Keratinocyte (primary cell): Measurements from ENCODE around the gene IL4R.

Source experiments
- CTCF ChIP-seq, 3 experiments: IDR thresholded peaks in 1 of 3; conservative IDR thresholded peaks in 1 of 3; optimal IDR thresholded peaks in 1 of 3; 2 replicates in 2 of 3; 3 replicates in 1 of 3; pipeline versions ENCODE3 to v1.5.1; 2011; ENCODE audit warnings: low read length in 3 of 3, mild to moderate bottlenecking in 3 of 3, moderate library complexity in 2 of 3, control low read depth in 1 of 3, inconsistent platforms in 1 of 3; ENCODE audit not compliant: insufficient read depth in 2 of 3; ENCODE audit errors: extremely low read depth in 1 of 3
- EZH2 ChIP-seq: IDR thresholded peaks from one replicate; pipeline ENCODE4 v1.6.1; 2012; ENCODE audit warnings: inconsistent platforms, mild to moderate bottlenecking, low read length, moderate library complexity

GRCh38 chr16:27268376-27269299 lies 45.1 kb upstream of the IL4R start, which contains the start of gene NSMCE1:
- peak in 2 of 3 experiments; percentile 11 to 27 for TF ChIP-seq CTCF (optimal IDR thresholded peaks at IDR 0.05 in 1 of 3, IDR thresholded peaks at IDR 0.05 in 1 of 3, conservative IDR thresholded peaks at IDR 0.05 in 1 of 3; ENCODE audit: extremely low read depth in 1 of 3, insufficient read depth in 2 of 3, low read length in 3 of 3)
- no peak for TF ChIP-seq EZH2
